Measurements from ENCODE around the gene ANO3. TPM values are rescaled to one million over a fixed set of nuclear protein-coding genes. Genes with fewer than 3 reads are reported as not detected.

The ANO3 gene
- total RNA-seq, 1 experiment from 2014 or later, result not detected

GRCh38 chr11:26703411-26704191, 371.7 kb downstream of the ANO3 start:
- H3K27me3 ChIP-seq (ENCODE audit: low read length), result no peaks in the 10 kb centered on the region
- no peaks in the 10 kb centered on the region for H3K9me2 ChIP-seq (replicated peaks; ENCODE audit: low read length)
- no peaks in the 10 kb centered on the region for H3F3A ChIP-seq (ENCODE audit: low read length, unreplicated experiment)
- H3K4me3 ChIP-seq (ENCODE audit: low read length), result no peak overlapping the region
- no peaks in the 10 kb centered on the region for H3K9me3 ChIP-seq (ENCODE audit: low read length)
- no TSS peak for BruUV-seq (replicated peaks)
- no peaks in the 10 kb centered on the region for H4K20me1 ChIP-seq (ENCODE audit: low read length)
- no peaks in the 10 kb centered on the region for H3K36me3 ChIP-seq (ENCODE audit: low read depth, low read length)
- no peak overlapping the region for H2AFZ ChIP-seq (ENCODE audit: low read length)
- no peak overlapping the region for H3K4me2 ChIP-seq (ENCODE audit: low read length)
- H3K79me2 ChIP-seq (ENCODE audit: low read length), result no peaks in the 10 kb centered on the region
- DNase-seq (no peak), ATAC-seq (no peak)
- no peak overlapping the region for H3K27ac ChIP-seq (ENCODE audit: low read length)
- TF ChIP-seq EZH2phosphoT487 (IDR thresholded peaks at IDR 0.05; ENCODE audit: borderline replicate concordance, low read length) (no peak), EZH2 (IDR thresholded peaks at IDR 0.05; ENCODE audit: low read length, unreplicated experiment) (no peak), CTCF (conservative IDR thresholded peaks at IDR 0.05; ENCODE audit: low read depth, low read length) (no peak)
- no peaks in the 10 kb centered on the region for H3K4me1 ChIP-seq (ENCODE audit: insufficient read depth, low read length)
- CTCF ChIA-PET, result no interaction called here
- POLR2A ChIA-PET (ENCODE audit: unreplicated experiment), result no interaction called here
- intact Hi-C loops (cut with micrococcal nuclease), result no loop called here
- no peak overlapping the region for H3K9ac ChIP-seq (ENCODE audit: low read length)

- BruUV-seq (replicated peaks), result no TSS peak
- Histone ChIP-seq H3K9me3 (ENCODE audit: low read length) (no peaks in the 10 kb centered on the region), H3K9me2 (replicated peaks; ENCODE audit: low read length) (no peaks in the 10 kb centered on the region), H4K20me1 (ENCODE audit: low read length) (no peaks in the 10 kb centered on the region), H3K79me2 (ENCODE audit: low read length) (no peaks in the 10 kb centered on the region), H3K4me2 (ENCODE audit: low read length) (no peak overlapping the region), H3K9ac (ENCODE audit: low read length) (no peak overlapping the region), H3K27me3 (ENCODE audit: low read length) (no peaks in the 10 kb centered on the region), H3K27ac (ENCODE audit: low read length) (no peak overlapping the region), H3F3A (ENCODE audit: low read length, unreplicated experiment) (no peaks in the 10 kb centered on the region), H2AFZ (ENCODE audit: low read length) (no peak overlapping the region), H3K36me3 (ENCODE audit: low read depth, low read length) (no peaks in the 10 kb centered on the region), H3K4me1 (ENCODE audit: insufficient read depth, low read length) (no peaks in the 10 kb centered on the region), H3K4me3 (ENCODE audit: low read length) (no peak overlapping the region)
- TF ChIP-seq CTCF (conservative IDR thresholded peaks at IDR 0.05; ENCODE audit: low read depth, low read length) (no peak), EZH2phosphoT487 (IDR thresholded peaks at IDR 0.05; ENCODE audit: borderline replicate concordance, low read length) (no peak), EZH2 (IDR thresholded peaks at IDR 0.05; ENCODE audit: low read length, unreplicated experiment) (no peak)
- ATAC-seq, result no peak
- intact Hi-C loops (cut with micrococcal nuclease), result no loop called here
- ChIA-PET POLR2A (ENCODE audit: unreplicated experiment) (no interaction called here), CTCF (no interaction called here)
- DNase-seq, result no peak
Observed at GRCh38 chr11:26704249-26704648, 372.3 kb downstream of the ANO3 start.

- Histone ChIP-seq H4K20me1 (ENCODE audit: low read length) (no peaks in the 10 kb centered on the region), H3K4me3 (ENCODE audit: low read length) (no peak overlapping the region), H3K9me3 (ENCODE audit: low read length) (no peaks in the 10 kb centered on the region), H3K27me3 (ENCODE audit: low read length) (no peaks in the 10 kb centered on the region), H3K4me2 (ENCODE audit: low read length) (no peak overlapping the region), H3K36me3 (ENCODE audit: low read depth, low read length) (no peaks in the 10 kb centered on the region), H3K9ac (ENCODE audit: low read length) (no peak overlapping the region), H3K4me1 (ENCODE audit: insufficient read depth, low read length) (no peaks in the 10 kb centered on the region), H3K9me2 (replicated peaks; ENCODE audit: low read length) (no peaks in the 10 kb centered on the region), H3F3A (ENCODE audit: low read length, unreplicated experiment) (no peaks in the 10 kb centered on the region), H3K27ac (ENCODE audit: low read length) (no peak overlapping the region), H3K79me2 (ENCODE audit: low read length) (no peaks in the 10 kb centered on the region), H2AFZ (ENCODE audit: low read length) (no peak overlapping the region)
- ATAC-seq, result no peak
- POLR2A ChIA-PET (ENCODE audit: unreplicated experiment), result no interaction called here
- no peak for TF ChIP-seq EZH2 (IDR thresholded peaks at IDR 0.05; ENCODE audit: low read length, unreplicated experiment)
- no peak for TF ChIP-seq CTCF (conservative IDR thresholded peaks at IDR 0.05; ENCODE audit: low read depth, low read length)
- no peak for TF ChIP-seq EZH2phosphoT487 (IDR thresholded peaks at IDR 0.05; ENCODE audit: borderline replicate concordance, low read length)
- no peak for DNase-seq
- BruUV-seq (replicated peaks), result no TSS peak
- intact Hi-C loops (cut with micrococcal nuclease), result no loop called here
- CTCF ChIA-PET, result no interaction called here
Observed at GRCh38 chr11:26706181-26706580, 374.3 kb downstream of the ANO3 start.

Data from PC-3 (cell line).